GM19324 (cell line): Measurements from ENCODE around the gene C1orf226.
"Not testable (repeated sequence)": the region's sequence is repeated elsewhere in the genome, so short reads cannot be mapped to it uniquely, and the experiment has no call there.

Experiments used
- ATAC-seq: cut with Tn5 transposase; IDR thresholded peaks from one replicate; pipeline ENCODE4 v1.9.1; 2021; ENCODE audit warnings: mild to moderate bottlenecking, moderate library complexity; ENCODE audit not compliant: unreplicated experiment, low FRiP score

The C1orf226 gene

GRCh38 chr1:162404550-162405160 lies 23.1 kb downstream of the C1orf226 start:
- ATAC-seq = no peak

GRCh38 chr1:162405800-162406199 lies 24.3 kb downstream of the C1orf226 start:
- no peak for ATAC-seq

GRCh38 chr1:162406811-162407210 lies 25.3 kb downstream of the C1orf226 start:
- no peak for ATAC-seq

GRCh38 chr1:162407539-162407938 lies 26.0 kb downstream of the C1orf226 start:
- no peak for ATAC-seq

- ATAC-seq = no peak
Observed at GRCh38 chr1:162412002-162412401, 30.5 kb downstream of the C1orf226 start, which contains the start of gene SH2D1B. Gene SH2D1B, minus strand, starts transcription at chr1:162412136. Its CDS starts 120 bp downstream, at chr1:162412016.

GRCh38 chr1:162416215-162416614 lies 34.7 kb downstream of the C1orf226 start:
- no peak for ATAC-seq

- no peak for ATAC-seq
Observed at GRCh38 chr1:162416909-162417308, 35.4 kb downstream of the C1orf226 start.

GRCh38 chr1:162417650-162418049 lies 36.1 kb downstream of the C1orf226 start:
- ATAC-seq = no peak

- ATAC-seq = not testable (repeated sequence)
Observed at GRCh38 chr1:162418584-162418983, 37.1 kb downstream of the C1orf226 start.

- ATAC-seq = not testable (repeated sequence)
Observed at GRCh38 chr1:162419450-162419931, 38.0 kb downstream of the C1orf226 start.

GRCh38 chr1:162420120-162420519 lies 38.6 kb downstream of the C1orf226 start:
- ATAC-seq = no peak

GRCh38 chr1:162421258-162422164 lies 40.0 kb downstream of the C1orf226 start:
- ATAC-seq = no peak

GRCh38 chr1:162422662-162423375 lies 41.3 kb downstream of the C1orf226 start:
- no peak for ATAC-seq

- no peak for ATAC-seq
Observed at GRCh38 chr1:162430583-162430982, 49.1 kb downstream of the C1orf226 start.

GRCh38 chr1:162432977-162433713 lies 51.6 kb downstream of the C1orf226 start:
- not testable (repeated sequence) for ATAC-seq
